ENCODE data around the gene ADAMTS6. TPM values are rescaled to one million over a fixed set of nuclear protein-coding genes. Genes with fewer than 3 reads are reported as not detected.

The ADAMTS6 gene
- total and polyA plus RNA-seq, 2 of the 13 experiments (the other 11 are each of a cell fraction or from before 2014, with no cell fraction given) = 3.1 to 8.2 TPM

DNA sequence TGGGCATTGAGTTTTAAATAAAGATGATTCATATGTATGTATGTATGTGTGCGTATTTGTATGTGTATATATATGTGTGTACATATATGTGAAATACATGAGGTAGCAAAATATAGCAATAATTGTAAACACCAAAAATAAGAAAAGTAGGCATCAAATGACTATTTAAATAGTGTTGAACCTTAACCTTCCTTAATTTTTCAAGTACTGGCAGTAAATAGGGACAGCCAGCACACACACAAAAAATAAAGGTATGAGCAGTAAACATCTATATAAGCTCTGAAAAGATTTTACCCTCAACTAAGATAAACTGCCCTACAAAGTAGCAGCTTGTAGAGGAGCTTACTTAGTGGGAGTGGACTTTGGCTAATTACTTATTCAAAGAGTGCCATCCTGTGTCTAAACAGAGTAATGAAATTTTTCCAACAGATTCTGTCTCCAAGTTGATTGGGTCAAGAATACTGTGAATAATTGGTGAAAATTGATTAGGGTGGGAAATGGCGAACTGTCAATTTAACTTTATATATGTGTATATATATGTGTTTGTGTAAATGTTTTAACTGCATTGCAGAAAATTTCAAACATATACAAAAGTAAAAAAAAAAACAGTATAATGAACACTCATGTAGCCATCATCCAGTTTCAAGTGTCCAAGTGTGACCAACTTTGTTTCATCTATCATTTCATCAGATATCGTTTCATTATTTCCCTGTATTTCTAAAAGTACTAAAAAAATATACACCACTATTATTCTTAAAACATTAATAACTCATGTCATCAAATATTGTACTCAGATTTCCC lies 2.0 kb upstream of the ADAMTS6 start:
- in situ Hi-C loops (cut with HindIII; ENCODE audit: extremely low pct_ligation_motif_present, low pct_unique_long_range_greater_than_20kb) = loop anchor here (5.0 to 25.0 kb wide), 5 partner anchors 266 to 846 kb away; no protein-coding TSS in a partner anchor
- intact Hi-C loops (cut with micrococcal nuclease; ENCODE audit: unreplicated experiment) = loop anchor here (1.0 to 5.0 kb wide), 8 partner anchors 156 to 846 kb away; no protein-coding TSS in a partner anchor
- Histone ChIP-seq H3K4me3 (replicated peaks in 1 of 3; ENCODE audit: insufficient read depth in 1 of 3, low read depth in 2 of 3, low read length in 3 of 3) (peak overlapping the region; percentile 61 to 73 (median 67); a peak in 4 of 6 replicates), H3K27ac (ENCODE audit: extremely low read length, insufficient read depth, low read length) (no peak overlapping the region), H4K20me1 (ENCODE audit: insufficient read depth, low read length) (no peaks in the 10 kb centered on the region), H3K27me3 (ENCODE audit: control insufficient read depth in 1 of 2, insufficient read depth in 2 of 2, low read length in 2 of 2) (no peaks in the 10 kb centered on the region; a peak in 1 of 5 replicates), H3K79me2 (ENCODE audit: insufficient read depth, low read length) (no peaks in the 10 kb centered on the region), H3K4me2 (ENCODE audit: low read depth, low read length) (peak overlapping the region; percentile 95), H2AFZ (ENCODE audit: low read length) (no peak overlapping the region), H3K9ac (ENCODE audit: insufficient read depth, low read depth, low read length) (no peak overlapping the region; the same call in 1 of the 2 replicates), H3K9me3 (ENCODE audit: low read length) (no peaks in the 10 kb centered on the region), H3K36me3 (replicated peaks in 1 of 2; ENCODE audit: control insufficient read depth in 1 of 2, insufficient read depth in 2 of 2, low read length in 2 of 2) (no peaks in the 10 kb centered on the region; a peak in 1 of 5 replicates), H3K4me1 (ENCODE audit: insufficient read depth, low read length) (peaks cover 17% of the 10 kb centered on the region)
- DNase-seq (ENCODE audit: low spot score) (peak; percentile 63), FAIRE-seq (no peak), ATAC-seq (peak; percentile 61)
- peak; percentile 86 for TF ChIP-seq STAG1 (CRISPR knock-in tag; IDR thresholded peaks at IDR 0.05)
- TF ChIP-seq ATF1 (CRISPR knock-in tag; IDR thresholded peaks at IDR 0.05) = 0 out of 2 replicates have a peak, but pooled peaks have one; percentile 22
- TF ChIP-seq IKZF4 (CRISPR knock-in tag; IDR thresholded peaks at IDR 0.05; ENCODE audit: borderline replicate concordance, low read depth, not compliant biosample characterization) = no peak
- no peak for TF ChIP-seq CREB1 (IDR thresholded peaks at IDR 0.05)
- 0 out of 2 replicates have a peak, but pooled peaks have one; percentile 12 for TF ChIP-seq CREB1 (CRISPR knock-in tag; IDR thresholded peaks at IDR 0.05)
- peak; percentile 70 for TF ChIP-seq SMC3 (IDR thresholded peaks at IDR 0.05; ENCODE audit: low read length)
- no peak for TF ChIP-seq SNRNP70 (IDR thresholded peaks at IDR 0.05; ENCODE audit: low read depth, low read length)
- TF ChIP-seq, protein P1, sequence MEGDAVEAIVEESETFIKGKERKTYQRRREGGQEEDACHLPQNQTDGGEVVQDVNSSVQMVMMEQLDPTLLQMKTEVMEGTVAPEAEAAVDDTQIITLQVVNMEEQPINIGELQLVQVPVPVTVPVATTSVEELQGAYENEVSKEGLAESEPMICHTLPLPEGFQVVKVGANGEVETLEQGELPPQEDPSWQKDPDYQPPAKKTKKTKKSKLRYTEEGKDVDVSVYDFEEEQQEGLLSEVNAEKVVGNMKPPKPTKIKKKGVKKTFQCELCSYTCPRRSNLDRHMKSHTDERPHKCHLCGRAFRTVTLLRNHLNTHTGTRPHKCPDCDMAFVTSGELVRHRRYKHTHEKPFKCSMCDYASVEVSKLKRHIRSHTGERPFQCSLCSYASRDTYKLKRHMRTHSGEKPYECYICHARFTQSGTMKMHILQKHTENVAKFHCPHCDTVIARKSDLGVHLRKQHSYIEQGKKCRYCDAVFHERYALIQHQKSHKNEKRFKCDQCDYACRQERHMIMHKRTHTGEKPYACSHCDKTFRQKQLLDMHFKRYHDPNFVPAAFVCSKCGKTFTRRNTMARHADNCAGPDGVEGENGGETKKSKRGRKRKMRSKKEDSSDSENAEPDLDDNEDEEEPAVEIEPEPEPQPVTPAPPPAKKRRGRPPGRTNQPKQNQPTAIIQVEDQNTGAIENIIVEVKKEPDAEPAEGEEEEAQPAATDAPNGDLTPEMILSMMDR (CRISPR knock-in tag; IDR thresholded peaks at IDR 0.05) = peak; percentile 69
- TF ChIP-seq, protein P2, sequence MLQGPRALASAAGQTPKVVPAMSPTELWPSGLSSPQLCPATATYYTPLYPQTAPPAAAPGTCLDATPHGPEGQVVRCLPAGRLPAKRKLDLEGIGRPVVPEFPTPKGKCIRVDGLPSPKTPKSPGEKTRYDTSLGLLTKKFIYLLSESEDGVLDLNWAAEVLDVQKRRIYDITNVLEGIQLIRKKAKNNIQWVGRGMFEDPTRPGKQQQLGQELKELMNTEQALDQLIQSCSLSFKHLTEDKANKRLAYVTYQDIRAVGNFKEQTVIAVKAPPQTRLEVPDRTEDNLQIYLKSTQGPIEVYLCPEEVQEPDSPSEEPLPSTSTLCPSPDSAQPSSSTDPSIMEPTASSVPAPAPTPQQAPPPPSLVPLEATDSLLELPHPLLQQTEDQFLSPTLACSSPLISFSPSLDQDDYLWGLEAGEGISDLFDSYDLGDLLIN (CRISPR knock-in tag; IDR thresholded peaks at IDR 0.05; ENCODE audit: borderline replicate concordance) = no peak
- TF ChIP-seq RAD21 (CRISPR knock-in tag; IDR thresholded peaks at IDR 0.05) = peak; percentile 58; the same call in 1 of the 2 replicates
- ChIA-PET POLR2A (interaction anchor here (3.4 kb wide), 1 partner anchor 381 kb away, joined by 24 read pairs; no protein-coding TSS in a partner anchor), CTCF (ENCODE audit: low intra/inter-chr PET ratio, low total read pairs) (interaction anchor here (1.5 to 2.8 kb wide), 4 partner anchors 382 to 673 kb away, joined by 4 to 33 read pairs (median 8); no protein-coding TSS in a partner anchor)
- 7% methylated on average over 3 of the region's 3 CpGs for WGBS (ENCODE audit: low lambda C conversion rate)
- no TSS peak for BruUV-seq (replicated peaks)
